DND-41 (cell line): Measurements from ENCODE around the gene CTBP1.

ENCODE experiments used
- EZH2 ChIP-seq: IDR thresholded peaks from 3 replicates; pipeline ENCODE4 v1.6.1; 2012; ENCODE audit warnings: borderline replicate concordance, low read depth, mild to moderate bottlenecking, moderate library complexity, low read length, inconsistent platforms; ENCODE audit not compliant: severe bottlenecking
- TF ChIP-seq, protein P1 (sequence below): IDR thresholded peaks from 2 replicates; pipeline ENCODE4 v1.5.1; 2012; ENCODE audit warnings: borderline replicate concordance, low read length, moderate library complexity, mild to moderate bottlenecking; ENCODE audit not compliant: poor library complexity, severe bottlenecking; ENCODE audit errors: extremely low read depth

DNA sequence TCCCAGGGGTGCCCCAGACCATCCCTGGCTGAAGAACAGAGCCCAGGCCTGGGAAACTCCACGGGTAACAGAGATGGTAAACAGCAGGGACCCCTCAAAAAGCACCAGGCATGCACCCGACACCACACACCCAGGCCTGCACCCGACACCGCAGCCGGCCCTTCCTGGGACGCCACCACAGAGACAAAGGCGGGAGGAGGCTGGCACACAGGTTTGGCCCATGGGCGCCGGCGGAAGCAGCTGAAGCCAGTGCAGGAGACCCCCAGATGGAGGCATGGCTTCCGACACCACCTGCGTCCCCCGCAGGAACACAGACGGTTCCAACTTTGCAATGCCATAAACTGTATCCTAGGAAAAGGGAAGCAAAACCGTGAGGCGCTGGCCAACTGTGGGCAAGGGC, 22.3 kb downstream of the CTBP1 start:
- TF ChIP-seq, protein P1, sequence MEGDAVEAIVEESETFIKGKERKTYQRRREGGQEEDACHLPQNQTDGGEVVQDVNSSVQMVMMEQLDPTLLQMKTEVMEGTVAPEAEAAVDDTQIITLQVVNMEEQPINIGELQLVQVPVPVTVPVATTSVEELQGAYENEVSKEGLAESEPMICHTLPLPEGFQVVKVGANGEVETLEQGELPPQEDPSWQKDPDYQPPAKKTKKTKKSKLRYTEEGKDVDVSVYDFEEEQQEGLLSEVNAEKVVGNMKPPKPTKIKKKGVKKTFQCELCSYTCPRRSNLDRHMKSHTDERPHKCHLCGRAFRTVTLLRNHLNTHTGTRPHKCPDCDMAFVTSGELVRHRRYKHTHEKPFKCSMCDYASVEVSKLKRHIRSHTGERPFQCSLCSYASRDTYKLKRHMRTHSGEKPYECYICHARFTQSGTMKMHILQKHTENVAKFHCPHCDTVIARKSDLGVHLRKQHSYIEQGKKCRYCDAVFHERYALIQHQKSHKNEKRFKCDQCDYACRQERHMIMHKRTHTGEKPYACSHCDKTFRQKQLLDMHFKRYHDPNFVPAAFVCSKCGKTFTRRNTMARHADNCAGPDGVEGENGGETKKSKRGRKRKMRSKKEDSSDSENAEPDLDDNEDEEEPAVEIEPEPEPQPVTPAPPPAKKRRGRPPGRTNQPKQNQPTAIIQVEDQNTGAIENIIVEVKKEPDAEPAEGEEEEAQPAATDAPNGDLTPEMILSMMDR, result no peak
- TF ChIP-seq EZH2, result no peak
